HG03135 (cell line): Measurements from ENCODE around the gene ING3.

Experiments used
- ATAC-seq: cut with Tn5 transposase; IDR thresholded peaks from one replicate; pipeline ENCODE4 v1.9.1; 2021; ENCODE audit warnings: mild to moderate bottlenecking, moderate library complexity; ENCODE audit not compliant: unreplicated experiment

ING3 gene

GRCh38 chr7:121023683-121024511 lies 73.3 kb downstream of the ING3 start:
- no peak for ATAC-seq

GRCh38 chr7:121024611-121025010 lies 74.0 kb downstream of the ING3 start:
- ATAC-seq = no peak

- ATAC-seq = no peak
These were observed 75.6 kb downstream of the ING3 start for GRCh38 chr7:121026159-121026558.

- ATAC-seq = no peak
These were observed 76.1 kb downstream of the ING3 start for GRCh38 chr7:121026577-121027111.
